ENCODE results near the gene POMZP3.
"Not testable (repeated sequence)": the region's sequence is repeated elsewhere in the genome, so short reads cannot be mapped to it uniquely, and the experiment has no call there.

DNA sequence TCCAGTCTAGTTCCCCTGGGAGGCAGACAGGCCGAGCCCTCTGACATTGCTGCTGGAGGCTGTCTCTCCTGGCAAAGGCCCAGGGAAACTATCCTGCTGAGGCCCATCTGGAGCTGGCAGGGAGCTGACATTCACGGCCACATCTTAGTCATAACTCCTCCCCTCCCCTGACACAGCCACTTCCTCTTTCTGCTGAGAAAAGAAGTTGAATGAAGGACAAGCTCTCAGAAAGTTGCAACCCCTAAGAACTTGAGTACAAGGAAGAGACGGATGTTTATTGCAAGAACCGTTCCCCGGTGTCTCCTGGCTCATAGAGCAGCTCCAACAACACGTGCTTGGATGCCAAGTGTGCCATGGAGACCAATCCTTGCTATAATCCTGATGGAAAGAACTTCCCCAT lies 21.1 kb downstream of the POMZP3 start:
- TF ChIP-seq, protein P1, sequence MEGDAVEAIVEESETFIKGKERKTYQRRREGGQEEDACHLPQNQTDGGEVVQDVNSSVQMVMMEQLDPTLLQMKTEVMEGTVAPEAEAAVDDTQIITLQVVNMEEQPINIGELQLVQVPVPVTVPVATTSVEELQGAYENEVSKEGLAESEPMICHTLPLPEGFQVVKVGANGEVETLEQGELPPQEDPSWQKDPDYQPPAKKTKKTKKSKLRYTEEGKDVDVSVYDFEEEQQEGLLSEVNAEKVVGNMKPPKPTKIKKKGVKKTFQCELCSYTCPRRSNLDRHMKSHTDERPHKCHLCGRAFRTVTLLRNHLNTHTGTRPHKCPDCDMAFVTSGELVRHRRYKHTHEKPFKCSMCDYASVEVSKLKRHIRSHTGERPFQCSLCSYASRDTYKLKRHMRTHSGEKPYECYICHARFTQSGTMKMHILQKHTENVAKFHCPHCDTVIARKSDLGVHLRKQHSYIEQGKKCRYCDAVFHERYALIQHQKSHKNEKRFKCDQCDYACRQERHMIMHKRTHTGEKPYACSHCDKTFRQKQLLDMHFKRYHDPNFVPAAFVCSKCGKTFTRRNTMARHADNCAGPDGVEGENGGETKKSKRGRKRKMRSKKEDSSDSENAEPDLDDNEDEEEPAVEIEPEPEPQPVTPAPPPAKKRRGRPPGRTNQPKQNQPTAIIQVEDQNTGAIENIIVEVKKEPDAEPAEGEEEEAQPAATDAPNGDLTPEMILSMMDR (conservative IDR thresholded peaks at IDR 0.05; ENCODE audit: low read length), result not testable (repeated sequence)
- not testable (repeated sequence) for TF ChIP-seq EZH2phosphoT487 (IDR thresholded peaks at IDR 0.05; ENCODE audit: borderline replicate concordance, low read depth, low read length)

Measured in OCI-LY7 (cell line).